Stomach (tissue), 9 donors: ENCODE results near the gene AGPAT2. TPM values are rescaled to one million over a fixed set of nuclear protein-coding genes. Genes with fewer than 3 reads are reported as not detected.

Experiments
- DNase-seq, 2 donors: peaks; one replicate each; pipeline versions ENCODE4 v3.0.0 to v3.0.0-alpha.2; 2013 to 2019
- H3K27ac ChIP-seq, 5 donors: fragments of 200-600 bp in 4 of 5; sonication (generic) in 4 of 5; one replicate each; pipeline ENCODE4 v1.5.1; 2013 to 2019; ENCODE audit warnings: mild to moderate bottlenecking in 1 of 5, moderate library complexity in 1 of 5
- H3K27me3 ChIP-seq, 3 donors: fragments of 200-600 bp; sonication (generic); one replicate each; pipeline ENCODE4 v1.5.1; 2017 to 2019; ENCODE audit warnings: mixed run types in 1 of 3
- H3K36me3 ChIP-seq, 4 donors: fragments of 200-600 bp; sonication (generic); 1 replicate in 3 of 4; 2 replicates in 1 of 4; pipeline ENCODE4 v1.5.1; 2016 to 2019
- H3K4me1 ChIP-seq, 4 donors: fragments of 200-600 bp; sonication (generic); one replicate each; pipeline ENCODE4 v1.5.1; 2016 to 2019
- H3K4me3 ChIP-seq, 4 donors: fragments of 200-600 bp; sonication (generic) in 3 of 4; one replicate each; pipeline ENCODE4 v1.5.1; 2016 to 2019; ENCODE audit warnings: mild to moderate bottlenecking in 1 of 4
- H3K9me3 ChIP-seq, 4 donors: fragments of 200-600 bp; sonication (generic); one replicate each; pipeline ENCODE4 v1.5.1; 2016 to 2019
- EP300 ChIP-seq: sonication (generic); formaldehyde crosslinking; IDR thresholded peaks from one replicate; pipeline ENCODE4 v1.6.1; 2017; ENCODE audit warnings: antibody characterized with exemption
- POLR2A ChIP-seq, 4 donors: fragments of 450-650 bp; IDR thresholded peaks; one replicate each; pipeline ENCODE4 v1.6.1; 2016; ENCODE audit warnings: antibody characterized with exemption in 4 of 4, control low read depth in 2 of 4, mild to moderate bottlenecking in 1 of 4, moderate library complexity in 1 of 4
- POLR2AphosphoS5 ChIP-seq, 3 donors: sonication (generic); formaldehyde crosslinking; IDR thresholded peaks; one replicate each; pipeline ENCODE4 v1.6.1; 2016; ENCODE audit warnings: antibody characterized with exemption in 3 of 3
- WGBS, 5 donors: extraction: QIAGEN DNeasy Blood & Tissue Kit in 3 of 5; methylation state at CpG; one replicate each; pipeline versions ENCODE4 v1.1.5 to v1.1.7; 2013 to 2018; 5-methylcytosine and 5-hydroxymethylcytosine counted together
- intact Hi-C: fragments of 100-400 bp; cut with DNase I; formaldehyde crosslinking; loops from one replicate; pipeline ENCODE4 v1.15.1; 2023; ENCODE audit warnings: low total_unique reads
- polyA plus RNA-seq, 3 donors: library from polyadenylated mRNA; stranded (reverse); fragments of 200-250 nt; gene quantifications; one replicate each; pipeline ENCODE4 v1.2.3, GENCODE V29; 2013
- total RNA-seq, 5 donors: library from RNA; depleted of rRNA; stranded (reverse); fragments of >200 nt; gene quantifications; one replicate each; pipeline versions ENCODE4 v1.1.0 to v1.2.3, GENCODE V29; 2014 to 2016
- TF ChIP-seq, protein P1 (sequence below), 7 experiments: fragments of 450-650 bp in 4 of 7; fragments of 200-600 bp in 3 of 7; sonication (generic) in 3 of 7; IDR thresholded peaks; one replicate each; pipeline ENCODE4 v1.5.1; 2016 to 2019; ENCODE audit warnings: antibody characterized with exemption in 7 of 7, control low read depth in 2 of 7, mild to moderate bottlenecking in 1 of 7
- donor health status: healthy with polysubstance abuse.
- donor health status: Bipolar disorder and iron deficiency.
- donor health status: healthy.

The AGPAT2 gene
- total and polyA plus RNA-seq, 8 donors: 32.7 to 135 (median 72.0) TPM

DNA sequence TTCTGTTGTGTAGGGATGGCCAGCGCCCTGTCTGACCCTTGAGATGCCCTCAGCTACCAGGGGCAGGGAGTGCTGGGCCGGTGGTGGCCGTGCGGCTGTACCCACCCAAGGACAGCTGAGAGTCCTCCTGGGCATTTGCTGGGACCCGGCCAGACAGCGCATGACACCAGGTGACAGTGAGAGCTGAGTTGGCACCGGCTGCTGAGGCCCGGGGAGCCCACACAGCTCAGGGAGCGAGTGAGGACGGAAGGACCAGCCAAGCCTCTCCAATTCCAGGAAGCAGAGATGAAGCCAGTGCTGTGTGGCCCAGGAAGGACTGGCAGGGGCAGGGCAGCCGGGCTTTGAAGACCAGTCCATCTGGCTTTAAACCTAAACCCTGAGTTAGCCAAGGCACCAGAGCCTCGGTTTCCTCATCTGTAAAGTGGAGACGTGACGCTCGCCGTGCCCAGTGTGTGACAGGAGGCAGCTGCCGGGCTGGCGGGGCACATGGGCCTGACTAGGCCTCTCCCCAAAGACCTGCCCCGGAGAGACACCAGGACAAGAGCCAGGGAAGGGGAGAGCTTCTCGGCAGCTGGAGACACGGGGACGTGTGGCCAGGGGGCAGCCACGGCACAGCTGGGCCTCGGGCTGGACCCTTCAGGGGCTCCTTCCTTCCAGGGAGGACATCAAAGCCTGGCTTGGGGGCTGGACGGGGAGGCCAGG lies 3.0 kb upstream of the AGPAT2 start:
- no peak for DNase-seq
- peak overlapping the region; percentile 49 to 95 (median 67) for H3K27ac ChIP-seq

DNA sequence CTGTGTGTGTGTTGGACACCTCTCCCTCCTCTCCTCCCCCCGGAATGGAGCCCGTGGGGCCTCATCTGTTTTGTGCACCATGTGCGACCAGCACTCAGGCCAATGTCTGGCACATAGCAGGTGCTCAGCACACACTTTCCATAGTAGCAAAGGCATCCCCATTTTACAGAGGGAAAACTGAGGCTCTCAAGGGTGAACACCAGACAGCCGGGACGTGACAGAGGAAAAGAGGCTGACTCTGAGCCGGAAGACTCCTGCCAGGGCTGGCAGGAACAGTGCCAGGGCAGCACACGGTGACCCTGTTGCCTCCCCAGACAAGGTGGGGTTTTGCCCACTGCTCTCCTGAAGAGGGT lies 1.8 kb upstream of the AGPAT2 start:
- Histone ChIP-seq H3K27ac (peak overlapping the region in 4 of 5 donors; percentile 22 to 95 (median 91)), H3K4me1 (peaks cover 47 to 89% (median 86%) of the 10 kb centered on the region in 4 donors), H3K9me3 (no peaks in the 10 kb centered on the region), H3K4me3 (no peak overlapping the region), H3K27me3 (no peaks in the 10 kb centered on the region), H3K36me3 (peaks cover 0 to under 1% (median 0%) of the 10 kb centered on the region in 4 donors)
- intact Hi-C loops: no loop called here
- WGBS, 5 donors: 63 to 87% (median 80%) methylated on average over 7 of the region's 7 CpGs
- no peak for DNase-seq
- TF ChIP-seq POLR2AphosphoS5 (IDR thresholded peaks at IDR 0.05): no peak
- TF ChIP-seq POLR2A (IDR thresholded peaks at IDR 0.05): no peak
- TF ChIP-seq EP300: no peak
- TF ChIP-seq, protein P1, sequence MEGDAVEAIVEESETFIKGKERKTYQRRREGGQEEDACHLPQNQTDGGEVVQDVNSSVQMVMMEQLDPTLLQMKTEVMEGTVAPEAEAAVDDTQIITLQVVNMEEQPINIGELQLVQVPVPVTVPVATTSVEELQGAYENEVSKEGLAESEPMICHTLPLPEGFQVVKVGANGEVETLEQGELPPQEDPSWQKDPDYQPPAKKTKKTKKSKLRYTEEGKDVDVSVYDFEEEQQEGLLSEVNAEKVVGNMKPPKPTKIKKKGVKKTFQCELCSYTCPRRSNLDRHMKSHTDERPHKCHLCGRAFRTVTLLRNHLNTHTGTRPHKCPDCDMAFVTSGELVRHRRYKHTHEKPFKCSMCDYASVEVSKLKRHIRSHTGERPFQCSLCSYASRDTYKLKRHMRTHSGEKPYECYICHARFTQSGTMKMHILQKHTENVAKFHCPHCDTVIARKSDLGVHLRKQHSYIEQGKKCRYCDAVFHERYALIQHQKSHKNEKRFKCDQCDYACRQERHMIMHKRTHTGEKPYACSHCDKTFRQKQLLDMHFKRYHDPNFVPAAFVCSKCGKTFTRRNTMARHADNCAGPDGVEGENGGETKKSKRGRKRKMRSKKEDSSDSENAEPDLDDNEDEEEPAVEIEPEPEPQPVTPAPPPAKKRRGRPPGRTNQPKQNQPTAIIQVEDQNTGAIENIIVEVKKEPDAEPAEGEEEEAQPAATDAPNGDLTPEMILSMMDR (IDR thresholded peaks at IDR 0.05): no peak

More for the DNA sequence above, 3.0 kb upstream of the AGPAT2 start:
- intact Hi-C loops: no loop called here
- Histone ChIP-seq H3K4me1 (peaks cover 55 to 90% (median 86%) of the 10 kb centered on the region in 4 donors), H3K27me3 (no peaks in the 10 kb centered on the region), H3K4me3 (no peak overlapping the region), H3K9me3 (no peaks in the 10 kb centered on the region), H3K36me3 (no peaks in the 10 kb centered on the region)
- 65 to 77% (median 65%) methylated on average over 10 to 25 of the region's 25 CpGs for WGBS, 5 donors
- TF ChIP-seq POLR2A (IDR thresholded peaks at IDR 0.05): no peak
- TF ChIP-seq POLR2AphosphoS5 (IDR thresholded peaks at IDR 0.05): no peak
- TF ChIP-seq, protein P1 (IDR thresholded peaks at IDR 0.05): no peak
- no peak for TF ChIP-seq EP300

DNA sequence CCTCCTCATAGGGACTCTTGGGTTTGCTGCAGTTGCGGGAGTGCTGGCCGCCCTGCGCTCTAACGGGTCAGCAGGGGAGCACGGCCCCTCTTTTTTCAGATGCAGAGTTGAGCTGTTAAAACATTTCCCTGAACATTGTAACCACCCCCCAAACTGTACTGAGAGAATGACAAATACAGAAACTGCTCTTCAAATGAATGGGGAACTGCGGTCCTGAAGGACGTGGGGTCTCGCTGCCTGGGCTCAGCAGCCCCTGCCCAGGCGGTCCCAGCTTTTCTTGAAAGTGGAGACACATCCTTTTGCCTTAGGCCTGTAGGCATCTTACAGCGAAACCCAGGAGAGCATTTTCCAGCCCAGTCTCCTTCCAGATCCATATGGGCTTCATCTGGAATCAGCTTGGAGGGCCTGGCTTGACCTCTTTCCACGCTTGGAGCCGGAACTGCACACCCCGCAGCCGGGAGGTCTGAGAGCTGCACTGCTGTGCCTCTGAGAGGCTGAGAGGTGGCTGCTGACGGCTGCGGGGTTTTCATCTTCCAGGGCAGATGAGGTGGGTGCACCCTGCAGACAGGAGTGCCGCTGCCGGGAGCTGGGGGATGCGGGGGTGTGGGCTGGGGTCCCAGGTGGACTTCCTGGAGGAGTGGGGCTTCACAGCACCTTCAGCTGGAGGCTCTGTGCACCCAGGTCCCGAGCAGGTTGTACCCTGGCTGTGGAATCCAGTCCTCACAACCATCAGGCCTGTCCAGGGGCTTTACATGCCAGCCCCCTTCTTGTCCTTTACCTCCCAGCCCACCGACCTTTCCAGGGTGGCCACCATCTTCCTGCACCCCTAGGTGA lies 1.2 kb upstream of the AGPAT2 start:
- H3K9me3 ChIP-seq: no peaks in the 10 kb centered on the region
- no peak for TF ChIP-seq POLR2AphosphoS5 (IDR thresholded peaks at IDR 0.05)
- H3K36me3 ChIP-seq: peaks cover 0 to 5% (median 5%) of the 10 kb centered on the region in 4 donors
- peaks cover 41 to 88% (median 84%) of the 10 kb centered on the region in 4 donors for H3K4me1 ChIP-seq
- no peaks in the 10 kb centered on the region for H3K27me3 ChIP-seq
- peak overlapping the region; percentile 71 to 95 (median 91) for H3K27ac ChIP-seq
- intact Hi-C loops: no loop called here
- 57 to 69% (median 66%) methylated on average over 13 to 21 of the region's 21 CpGs for WGBS, 5 donors
- no peak for DNase-seq
- peak overlapping the region in 1 of 4 donors; percentile 96 for H3K4me3 ChIP-seq

DNA sequence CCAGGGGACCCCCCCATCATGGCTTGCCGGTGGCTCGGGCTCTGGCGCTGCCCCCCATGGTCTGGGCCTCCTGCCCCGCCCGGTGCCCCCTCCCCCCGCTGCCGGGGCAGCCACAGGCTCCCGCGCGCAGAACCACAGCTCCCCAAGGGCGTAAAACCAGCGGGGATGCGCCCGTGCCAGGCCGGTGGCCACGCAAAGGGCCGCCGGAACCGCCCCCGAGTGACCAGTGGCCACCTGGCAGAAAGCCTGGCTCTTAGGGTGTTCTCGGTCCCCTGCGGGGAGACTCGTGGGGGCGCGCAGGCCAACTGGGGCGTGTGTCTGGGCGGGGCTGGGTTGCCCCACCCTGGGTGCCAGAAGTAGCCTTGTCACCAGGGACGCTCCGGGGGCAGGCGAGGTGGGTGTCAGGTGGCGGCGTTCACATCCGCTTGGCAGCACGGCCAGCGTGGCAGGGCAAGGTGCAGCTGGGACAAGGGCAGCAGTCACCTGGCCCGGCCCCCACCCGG lies 515 bp upstream of the AGPAT2 start:
- Histone ChIP-seq H3K4me1 (peaks cover 37 to 82% (median 78%) of the 10 kb centered on the region in 4 donors), H3K9me3 (no peaks in the 10 kb centered on the region), H3K27ac (peak overlapping the region; percentile 71 to 95 (median 91)), H3K27me3 (no peaks in the 10 kb centered on the region), H3K4me3 (peak overlapping the region; percentile 63 to 96 (median 78)), H3K36me3 (peaks cover 0 to 11% (median 7%) of the 10 kb centered on the region in 4 donors)
- intact Hi-C loops: no loop called here
- peak; percentile 70 to 89 for DNase-seq
- 12 to 27% (median 14%) methylated on average over 6 to 37 of the region's 37 CpGs for WGBS, 5 donors
- no peak for TF ChIP-seq POLR2A (IDR thresholded peaks at IDR 0.05)
- no peak for TF ChIP-seq EP300
- TF ChIP-seq, protein P1 (IDR thresholded peaks at IDR 0.05): no peak
- TF ChIP-seq POLR2AphosphoS5 (IDR thresholded peaks at IDR 0.05): no peak
